ENCODE measurements around the gene KDM8.
A peak's percentile ranks its signal among the peaks of the same experiment; 100 is the strongest.

The KDM8 gene

GRCh38 chr16:27239026-27239425 lies 35.7 kb downstream of the KDM8 start:
- H3K36me3 ChIP-seq (ENCODE audit: low read length): no peaks in the 10 kb centered on the region
- TF ChIP-seq, protein P1, sequence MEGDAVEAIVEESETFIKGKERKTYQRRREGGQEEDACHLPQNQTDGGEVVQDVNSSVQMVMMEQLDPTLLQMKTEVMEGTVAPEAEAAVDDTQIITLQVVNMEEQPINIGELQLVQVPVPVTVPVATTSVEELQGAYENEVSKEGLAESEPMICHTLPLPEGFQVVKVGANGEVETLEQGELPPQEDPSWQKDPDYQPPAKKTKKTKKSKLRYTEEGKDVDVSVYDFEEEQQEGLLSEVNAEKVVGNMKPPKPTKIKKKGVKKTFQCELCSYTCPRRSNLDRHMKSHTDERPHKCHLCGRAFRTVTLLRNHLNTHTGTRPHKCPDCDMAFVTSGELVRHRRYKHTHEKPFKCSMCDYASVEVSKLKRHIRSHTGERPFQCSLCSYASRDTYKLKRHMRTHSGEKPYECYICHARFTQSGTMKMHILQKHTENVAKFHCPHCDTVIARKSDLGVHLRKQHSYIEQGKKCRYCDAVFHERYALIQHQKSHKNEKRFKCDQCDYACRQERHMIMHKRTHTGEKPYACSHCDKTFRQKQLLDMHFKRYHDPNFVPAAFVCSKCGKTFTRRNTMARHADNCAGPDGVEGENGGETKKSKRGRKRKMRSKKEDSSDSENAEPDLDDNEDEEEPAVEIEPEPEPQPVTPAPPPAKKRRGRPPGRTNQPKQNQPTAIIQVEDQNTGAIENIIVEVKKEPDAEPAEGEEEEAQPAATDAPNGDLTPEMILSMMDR (IDR thresholded peaks at IDR 0.05; ENCODE audit: insufficient read depth, low read length, poor library complexity, severe bottlenecking): no peak
- no peak for TF ChIP-seq EZH2phosphoT487 (conservative IDR thresholded peaks at IDR 0.05; ENCODE audit: low read length)
- no peaks in the 10 kb centered on the region for H3K9me2 ChIP-seq (replicated peaks; ENCODE audit: insufficient read depth, low read length)
- H4K20me1 ChIP-seq (ENCODE audit: low read depth, low read length): no peaks in the 10 kb centered on the region
- peaks cover 20% of the 10 kb centered on the region for H3F3A ChIP-seq (ENCODE audit: insufficient read depth)
- no peaks in the 10 kb centered on the region for H3K9me3 ChIP-seq (ENCODE audit: insufficient read depth, low read length)
- H2AFZ ChIP-seq (ENCODE audit: low read depth, low read length, severe bottlenecking): no peak overlapping the region
- no peak overlapping the region for H3K4me2 ChIP-seq (ENCODE audit: low read depth, low read length, poor library complexity, severe bottlenecking)
- H3K4me3 ChIP-seq (ENCODE audit: insufficient read depth, low read length, poor library complexity, severe bottlenecking): no peak overlapping the region
- H3K9ac ChIP-seq (ENCODE audit: low read length): no peak overlapping the region
- H3K27me3 ChIP-seq (ENCODE audit: low read length): no peaks in the 10 kb centered on the region
- H3K79me2 ChIP-seq (ENCODE audit: insufficient read depth, low read length): no peaks in the 10 kb centered on the region
- peak overlapping the region; percentile 14; the same call in 1 of the 2 replicates for H3K27ac ChIP-seq (ENCODE audit: low read depth, low read length)

DNA sequence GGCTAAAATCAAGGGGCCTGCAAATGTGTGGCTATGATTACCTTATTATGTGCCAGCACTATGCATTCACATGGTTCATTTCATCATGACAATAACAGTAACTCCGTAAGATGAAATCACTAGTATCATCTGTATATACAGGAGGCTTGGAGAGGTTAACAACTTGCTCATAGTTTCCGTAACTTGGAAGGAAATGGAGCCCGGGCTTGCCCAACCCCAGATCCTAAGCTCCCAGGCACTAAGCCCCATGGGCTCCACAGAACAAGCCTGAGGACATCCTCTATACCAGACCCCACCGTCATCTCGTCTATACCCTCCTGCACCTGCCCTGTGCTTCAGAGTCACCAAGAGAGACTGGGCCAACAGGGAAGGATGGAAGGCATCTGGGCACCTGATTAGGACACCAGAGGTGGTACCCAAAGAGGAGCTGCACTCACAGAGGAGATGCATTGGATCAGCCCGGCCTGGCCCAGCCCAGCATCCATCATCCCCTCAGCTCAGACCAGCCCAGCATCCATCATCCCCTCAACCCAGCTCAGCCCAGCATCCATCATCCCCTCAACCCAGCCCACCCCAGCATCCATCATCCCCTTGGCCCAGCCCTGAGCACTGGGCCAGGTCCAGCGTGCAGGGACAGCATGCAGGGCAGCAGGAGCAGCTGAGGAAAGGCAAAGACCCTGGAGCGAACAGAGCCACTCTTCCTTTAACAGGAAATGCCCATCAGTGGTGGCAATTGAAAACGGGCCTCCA lies 36.8 kb downstream of the KDM8 start:
- Histone ChIP-seq H3K4me2 (ENCODE audit: low read depth, low read length, poor library complexity, severe bottlenecking) (no peak overlapping the region), H3K9ac (ENCODE audit: low read length) (no peak overlapping the region), H3K9me3 (ENCODE audit: insufficient read depth, low read length) (no peaks in the 10 kb centered on the region), H3F3A (ENCODE audit: insufficient read depth) (peaks cover 20% of the 10 kb centered on the region), H3K36me3 (ENCODE audit: low read length) (no peaks in the 10 kb centered on the region), H3K9me2 (replicated peaks; ENCODE audit: insufficient read depth, low read length) (no peaks in the 10 kb centered on the region), H3K4me3 (ENCODE audit: insufficient read depth, low read length, poor library complexity, severe bottlenecking) (no peak overlapping the region), H3K27me3 (ENCODE audit: low read length) (no peaks in the 10 kb centered on the region), H4K20me1 (ENCODE audit: low read depth, low read length) (no peaks in the 10 kb centered on the region), H3K79me2 (ENCODE audit: insufficient read depth, low read length) (no peaks in the 10 kb centered on the region), H3K27ac (ENCODE audit: low read depth, low read length) (peak overlapping the region; percentile 14; the same call in 1 of the 2 replicates), H2AFZ (ENCODE audit: low read depth, low read length, severe bottlenecking) (no peak overlapping the region)
- no peak for TF ChIP-seq EZH2phosphoT487 (conservative IDR thresholded peaks at IDR 0.05; ENCODE audit: low read length)

DNA sequence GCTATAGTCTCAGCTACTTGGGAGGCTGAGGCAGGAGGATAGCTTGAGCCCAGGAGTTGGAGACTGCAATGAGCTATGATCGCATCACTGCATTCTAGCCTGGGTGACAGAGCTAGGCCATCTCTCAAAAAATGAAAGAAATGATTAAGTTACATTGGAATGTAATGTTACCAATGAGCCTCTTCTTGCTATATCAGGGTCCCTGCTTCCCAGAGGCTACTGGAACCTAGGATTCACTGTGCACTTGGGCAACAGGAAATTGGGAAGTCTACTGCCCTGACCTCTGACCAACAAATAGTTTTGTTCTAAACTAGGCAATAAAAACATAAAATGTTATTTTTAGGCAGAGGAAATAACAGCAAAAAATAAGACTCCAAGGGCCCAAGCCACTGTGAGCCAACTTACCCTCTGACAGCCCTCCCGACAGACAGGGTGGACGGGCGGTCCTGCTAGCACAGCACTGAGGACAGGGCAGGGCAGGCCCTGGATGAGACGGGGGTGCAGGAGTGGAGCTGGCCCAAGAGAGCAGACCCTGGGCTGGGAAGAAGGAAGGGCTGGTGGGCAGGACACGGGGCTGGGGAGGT lies 37.7 kb downstream of the KDM8 start:
- no peaks in the 10 kb centered on the region for H3K9me2 ChIP-seq (replicated peaks; ENCODE audit: insufficient read depth, low read length)
- no peaks in the 10 kb centered on the region for H4K20me1 ChIP-seq (ENCODE audit: low read depth, low read length)
- no peak overlapping the region for H3K9ac ChIP-seq (ENCODE audit: low read length)
- TF ChIP-seq, protein P1 (IDR thresholded peaks at IDR 0.05; ENCODE audit: insufficient read depth, low read length, poor library complexity, severe bottlenecking): no peak
- no peak for TF ChIP-seq EZH2phosphoT487 (conservative IDR thresholded peaks at IDR 0.05; ENCODE audit: low read length)
- no peak overlapping the region for H3K4me3 ChIP-seq (ENCODE audit: insufficient read depth, low read length, poor library complexity, severe bottlenecking)
- H3F3A ChIP-seq (ENCODE audit: insufficient read depth): peaks cover 20% of the 10 kb centered on the region
- H3K27ac ChIP-seq (ENCODE audit: low read depth, low read length): no peak overlapping the region
- no peak overlapping the region for H2AFZ ChIP-seq (ENCODE audit: low read depth, low read length, severe bottlenecking)
- no peaks in the 10 kb centered on the region for H3K27me3 ChIP-seq (ENCODE audit: low read length)
- H3K9me3 ChIP-seq (ENCODE audit: insufficient read depth, low read length): no peaks in the 10 kb centered on the region
- no peaks in the 10 kb centered on the region for H3K79me2 ChIP-seq (ENCODE audit: insufficient read depth, low read length)
- no peak overlapping the region for H3K4me2 ChIP-seq (ENCODE audit: low read depth, low read length, poor library complexity, severe bottlenecking)
- H3K36me3 ChIP-seq (ENCODE audit: low read length): no peaks in the 10 kb centered on the region

DNA sequence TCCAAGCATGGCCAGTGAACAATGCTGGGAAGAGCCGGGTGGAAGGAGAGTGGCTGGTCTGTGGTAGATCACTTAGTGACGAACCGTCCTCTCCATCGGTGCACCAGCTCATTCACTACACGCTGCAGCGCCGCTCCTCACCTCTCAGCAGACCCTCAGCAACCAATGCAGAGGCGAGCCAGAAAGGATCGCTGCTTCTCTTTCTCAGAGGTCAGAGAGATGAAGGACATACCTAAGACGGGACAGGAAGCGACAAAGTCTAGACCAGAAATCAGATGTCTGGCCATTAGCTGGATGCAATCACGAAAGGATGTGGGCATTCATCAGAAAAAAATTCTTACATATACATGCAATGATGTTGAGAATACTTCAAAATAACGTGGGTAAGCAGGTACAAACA lies 38.3 kb downstream of the KDM8 start:
- H3K79me2 ChIP-seq (ENCODE audit: insufficient read depth, low read length): no peaks in the 10 kb centered on the region
- H2AFZ ChIP-seq (ENCODE audit: low read depth, low read length, severe bottlenecking): no peak overlapping the region
- H3K4me3 ChIP-seq (ENCODE audit: insufficient read depth, low read length, poor library complexity, severe bottlenecking): no peak overlapping the region
- TF ChIP-seq EZH2phosphoT487 (conservative IDR thresholded peaks at IDR 0.05; ENCODE audit: low read length): no peak
- TF ChIP-seq, protein P1 (IDR thresholded peaks at IDR 0.05; ENCODE audit: insufficient read depth, low read length, poor library complexity, severe bottlenecking): no peak
- no peaks in the 10 kb centered on the region for H3K36me3 ChIP-seq (ENCODE audit: low read length)
- H3K27me3 ChIP-seq (ENCODE audit: low read length): no peaks in the 10 kb centered on the region
- H3K9ac ChIP-seq (ENCODE audit: low read length): no peak overlapping the region
- H3K9me2 ChIP-seq (replicated peaks; ENCODE audit: insufficient read depth, low read length): no peaks in the 10 kb centered on the region
- H4K20me1 ChIP-seq (ENCODE audit: low read depth, low read length): no peaks in the 10 kb centered on the region
- H3F3A ChIP-seq (ENCODE audit: insufficient read depth): peaks cover 18% of the 10 kb centered on the region
- no peaks in the 10 kb centered on the region for H3K9me3 ChIP-seq (ENCODE audit: insufficient read depth, low read length)
- no peak overlapping the region for H3K27ac ChIP-seq (ENCODE audit: low read depth, low read length)
- no peak overlapping the region for H3K4me2 ChIP-seq (ENCODE audit: low read depth, low read length, poor library complexity, severe bottlenecking)
